HepG2 (cell line): ENCODE results near the gene ST13. TPM values are rescaled to one million over a fixed set of nuclear protein-coding genes. Genes with fewer than 3 reads are reported as not detected.

Experiments
- microRNA-seq: library from miRNA; unstranded; fragments of <30 nt; microRNA quantifications from one replicate; pipeline ENCODE4, GENCODE V29; 2020
- polyA plus RNA-seq, 8 experiments: library from polyadenylated mRNA; depleted of rRNA in 3 of 8; stranded (reverse) in 7 of 8; unstranded in 1 of 8; fragments of >200 nt; fragmentation: Illumina TruSeq in 4 of 8; extraction: Trizol in 4 of 8; gene quantifications; 2 replicates each; pipeline versions ENCODE4 v1.2.1 to v1.2.3, GENCODE V29; 2011 to 2016; ENCODE audit warnings: low read depth in 4 of 8, missing spikeins in 1 of 8, mixed read lengths in 1 of 8; ENCODE audit not compliant: insufficient read depth in 1 of 8
- small RNA-seq, 3 experiments: library from RNA; depleted of rRNA; stranded (forward); fragments of <200 nt; gene quantifications; one replicate each; pipeline ENCODE3, GENCODE V24; 2012; ENCODE audit warnings: low read depth in 2 of 3, low replicate concordance in 1 of 3; ENCODE audit not compliant: insufficient read length in 3 of 3, insufficient read depth in 2 of 3
- total RNA-seq, 5 experiments: library from RNA; depleted of rRNA; stranded (reverse); fragments of >200 nt; fragmentation: Illumina TruSeq; extraction: Trizol; gene quantifications; 2 replicates each; pipeline ENCODE4 v1.2.3, GENCODE V29; 2016; ENCODE audit warnings: low read depth in 1 of 5

The ST13 gene
- total and polyA plus RNA-seq, 2 of the 13 experiments (the other 11 are each of a cell fraction or from before 2014, with no cell fraction given): 110 to 274 TPM

Small RNA genes within 50 kb of the gene (microRNA-seq; reads per million reads assigned to microRNA genes)
- gene MIR4766: 4.3 reads per million, percentile 29 among the genes with 10 or more reads in this experiment

Small RNA genes within 50 kb of the gene (small RNA-seq; reads per million reads assigned to genes)
- 0 reads per million in 3 experiments for gene JTBP1
- gene MIR4766: 0 to 10.6 (median 3.3) reads per million in 3 experiments

Other genes starting within 250 kb of the ST13 start
- gene MRTFA, start 219.9 kb downstream of the ST13 start, total RNA-seq (2016; rRNA removed; fragmentation: Illumina TruSeq; extraction: Trizol): 8.2 and 9.9 TPM in 2 replicates
- 2.4 TPM in 2 replicates for gene MRTFA, start 219.9 kb downstream of the ST13 start, polyA plus RNA-seq (2011; rRNA removed)
- gene MCHR1, start 177.2 kb downstream of the ST13 start, total RNA-seq (2016; rRNA removed; fragmentation: Illumina TruSeq; extraction: Trizol): 0.28 and 0.40 TPM in 2 replicates
- 0.42 and 0.83 TPM in 2 replicates for gene MCHR1, start 177.2 kb downstream of the ST13 start, polyA plus RNA-seq (2011; rRNA removed)
- gene SLC25A17, start 37.3 kb downstream of the ST13 start, total RNA-seq (2016; rRNA removed; fragmentation: Illumina TruSeq; extraction: Trizol): 24.0 and 27.9 TPM in 2 replicates
- gene SLC25A17, start 37.3 kb downstream of the ST13 start, polyA plus RNA-seq (2011; rRNA removed): 12.6 and 15.7 TPM in 2 replicates
- gene XPNPEP3, start 509 bp upstream of the ST13 start, total RNA-seq (2016; rRNA removed; fragmentation: Illumina TruSeq; extraction: Trizol): 10.3 and 15.9 TPM in 2 replicates
- 11.4 and 14.0 TPM in 2 replicates for gene XPNPEP3, start 509 bp upstream of the ST13 start, polyA plus RNA-seq (2011; rRNA removed)
- not detected in 2 replicates for gene DNAJB7, start 5.5 kb upstream of the ST13 start, total RNA-seq (2016; rRNA removed; fragmentation: Illumina TruSeq; extraction: Trizol)
- not detected in 2 replicates for gene DNAJB7, start 5.5 kb upstream of the ST13 start, polyA plus RNA-seq (2011; rRNA removed)
- gene RBX1, start 94.7 kb upstream of the ST13 start, total RNA-seq (2016; rRNA removed; fragmentation: Illumina TruSeq; extraction: Trizol): 84.9 and 111 TPM in 2 replicates
- gene RBX1, start 94.7 kb upstream of the ST13 start, polyA plus RNA-seq (2011; rRNA removed): 71.3 and 90.2 TPM in 2 replicates
- gene EP300, start 236.0 kb upstream of the ST13 start, total RNA-seq (2016; rRNA removed; fragmentation: Illumina TruSeq; extraction: Trizol): 14.9 and 30.9 TPM in 2 replicates
- 13.6 and 15.3 TPM in 2 replicates for gene EP300, start 236.0 kb upstream of the ST13 start, polyA plus RNA-seq (2011; rRNA removed)